Right renal pelvis (tissue), 4 donors: ENCODE results near the gene RBM20. TPM values are rescaled to one million over a fixed set of nuclear protein-coding genes. Genes with fewer than 3 reads are reported as not detected.
A peak's percentile ranks its signal among the peaks of the same experiment; 100 is the strongest.
"Not testable (repeated sequence)": the region's sequence is repeated elsewhere in the genome, so short reads cannot be mapped to it uniquely, and the experiment has no call there.

ENCODE experiments used
- DNase-seq, 4 donors: peaks; one replicate each; pipeline ENCODE4 v3.0.0-alpha.2; 2013; ENCODE audit warnings: low read depth in 4 of 4, low spot score in 3 of 4, missing footprints in 1 of 4
- polyA plus RNA-seq, 4 donors: library from polyadenylated mRNA; unstranded; fragments of 120-200 nt; gene quantifications; one replicate each; pipeline ENCODE4 v1.2.1, GENCODE V29; 2013; ENCODE audit not compliant: insufficient read length in 4 of 4

The RBM20 gene
- 1 to 10 TPM; 2.9 to 6.3 (median 4.9) TPM for polyA plus RNA-seq

GRCh38 chr10:110643653-110644597 lies at the start of gene RBM20:
TSS of gene RBM20 (plus strand) at chr10:110644336. CDS start at chr10:110644455, 119 bp downstream.
- no peak for DNase-seq

- no peak for DNase-seq
Observed at GRCh38 chr10:110597476-110597875, 46.7 kb upstream of the RBM20 start.

- peak in 1 of 4 donors; percentile 20 for DNase-seq
Observed at GRCh38 chr10:110600487-110601101, 43.5 kb upstream of the RBM20 start.

- DNase-seq: no peak
Observed at GRCh38 chr10:110601581-110601980, 42.6 kb upstream of the RBM20 start.

GRCh38 chr10:110608087-110608486 lies 36.0 kb upstream of the RBM20 start:
- DNase-seq: no peak

- DNase-seq: no peak
Observed at GRCh38 chr10:110609605-110610004, 34.5 kb upstream of the RBM20 start.

GRCh38 chr10:110610308-110610774 lies 33.8 kb upstream of the RBM20 start:
- DNase-seq: peak; percentile 46 to 64 (median 57)

GRCh38 chr10:110610781-110611180 lies 33.4 kb upstream of the RBM20 start:
- DNase-seq: not testable (repeated sequence)

- no peak for DNase-seq
Observed at GRCh38 chr10:110612087-110612486, 32.0 kb upstream of the RBM20 start.

GRCh38 chr10:110612629-110613028 lies 31.5 kb upstream of the RBM20 start:
- DNase-seq: no peak

GRCh38 chr10:110613341-110613995 lies 30.7 kb upstream of the RBM20 start:
- no peak for DNase-seq

- DNase-seq: no peak
Observed at GRCh38 chr10:110613996-110614495, 30.1 kb upstream of the RBM20 start.

- no peak for DNase-seq
Observed at GRCh38 chr10:110615057-110615747, 28.9 kb upstream of the RBM20 start.

- no peak for DNase-seq
Observed at GRCh38 chr10:110616493-110617033, 27.6 kb upstream of the RBM20 start.

GRCh38 chr10:110617425-110618229 lies 26.5 kb upstream of the RBM20 start:
- no peak for DNase-seq

- DNase-seq: no peak
Observed at GRCh38 chr10:110618230-110618610, 25.9 kb upstream of the RBM20 start.

GRCh38 chr10:110619514-110620397 lies 24.4 kb upstream of the RBM20 start:
- no peak for DNase-seq

- no peak for DNase-seq
Observed at GRCh38 chr10:110620398-110620719, 23.8 kb upstream of the RBM20 start.
